NCI-H748 treated with DMSO at 0.1 percent for 48 hours (cell line): ENCODE measurements around the gene DCANP1.
"Not testable (repeated sequence)": the region's sequence is repeated elsewhere in the genome, so short reads cannot be mapped to it uniquely, and the experiment has no call there.

Experiments used
- DNase-seq: peaks from one replicate; lab custom pipeline; 2025; lab: John Stamatoyannopoulos, UW

DCANP1 gene

GRCh38 chr5:135447298-135447929 is at the start of gene DCANP1:
TSS of gene DCANP1 (minus strand) at chr5:135447348. CDS start at chr5:135447108, 240 bp downstream.
- DNase-seq = no peak

GRCh38 chr5:135495531-135495930 is 48.4 kb upstream of the DCANP1 start:
- not testable (repeated sequence) for DNase-seq

DNA sequence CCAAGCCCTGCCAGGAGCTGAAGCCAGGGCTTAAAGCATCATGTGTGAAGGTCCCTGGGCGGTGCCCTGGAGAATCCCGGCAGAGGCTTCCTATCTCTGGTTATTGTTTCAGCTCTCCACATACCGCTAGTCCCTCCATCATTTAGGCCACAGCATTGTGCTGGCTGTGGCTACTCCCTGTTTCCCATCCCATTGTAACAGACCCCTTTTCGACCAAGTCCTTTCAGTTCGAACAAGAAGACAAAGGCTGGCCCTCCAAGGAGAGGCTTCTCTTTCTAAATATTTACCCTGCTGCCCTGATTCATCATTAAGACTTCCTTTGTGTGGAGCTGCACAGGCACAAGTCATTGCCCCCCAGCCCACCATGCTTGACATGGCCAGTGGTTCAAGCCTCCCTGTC is 47.0 kb upstream of the DCANP1 start:
- DNase-seq = no peak

- no peak for DNase-seq
Observed at GRCh38 chr5:135493406-135494180, 46.4 kb upstream of the DCANP1 start.

DNA sequence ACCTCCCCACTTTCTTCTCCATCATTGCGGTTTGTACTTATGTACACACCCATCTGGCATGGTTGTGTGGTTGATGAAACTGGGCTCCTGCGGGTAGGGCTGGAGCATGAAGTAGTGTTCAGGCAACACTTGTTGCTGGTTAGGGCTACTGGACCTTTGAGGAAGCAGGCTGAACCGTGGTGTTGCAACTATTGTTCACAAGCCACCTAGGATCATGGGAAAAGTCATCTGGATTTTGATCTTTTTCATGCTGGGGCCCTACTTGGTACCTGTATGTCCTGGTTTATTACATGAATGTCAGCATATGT is 45.1 kb upstream of the DCANP1 start:
- no peak for DNase-seq

- peak; percentile 92 for DNase-seq
Observed at GRCh38 chr5:135491552-135492318, 44.6 kb upstream of the DCANP1 start.

DNA sequence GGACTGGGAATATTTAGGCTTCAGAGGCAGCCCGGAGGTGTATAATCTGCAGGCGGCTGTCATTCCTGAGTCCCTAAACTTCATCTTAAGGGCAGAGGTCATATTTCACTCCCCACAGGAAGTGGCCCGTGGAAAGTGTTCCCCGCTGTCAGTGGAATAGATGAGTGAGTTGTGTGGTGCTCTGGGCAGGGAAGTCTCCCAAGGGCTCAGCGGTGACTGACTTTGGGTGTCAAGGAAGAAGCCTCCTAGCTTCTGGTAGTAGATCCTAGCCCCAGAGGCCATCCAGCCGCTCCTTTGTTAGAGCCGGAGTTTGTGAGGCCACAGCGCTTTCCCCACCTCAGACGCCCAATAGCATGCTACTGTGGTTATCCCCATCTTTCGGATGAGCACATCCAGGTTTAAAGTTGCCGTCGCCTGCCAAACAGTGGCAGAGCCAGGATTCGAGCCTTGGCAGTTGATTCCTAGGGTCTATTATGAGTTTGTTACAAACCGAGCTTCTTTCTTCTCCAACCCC is 43.9 kb upstream of the DCANP1 start:
- DNase-seq = no peak

GRCh38 chr5:135490245-135491037 is 43.3 kb upstream of the DCANP1 start:
- no peak for DNase-seq

DNA sequence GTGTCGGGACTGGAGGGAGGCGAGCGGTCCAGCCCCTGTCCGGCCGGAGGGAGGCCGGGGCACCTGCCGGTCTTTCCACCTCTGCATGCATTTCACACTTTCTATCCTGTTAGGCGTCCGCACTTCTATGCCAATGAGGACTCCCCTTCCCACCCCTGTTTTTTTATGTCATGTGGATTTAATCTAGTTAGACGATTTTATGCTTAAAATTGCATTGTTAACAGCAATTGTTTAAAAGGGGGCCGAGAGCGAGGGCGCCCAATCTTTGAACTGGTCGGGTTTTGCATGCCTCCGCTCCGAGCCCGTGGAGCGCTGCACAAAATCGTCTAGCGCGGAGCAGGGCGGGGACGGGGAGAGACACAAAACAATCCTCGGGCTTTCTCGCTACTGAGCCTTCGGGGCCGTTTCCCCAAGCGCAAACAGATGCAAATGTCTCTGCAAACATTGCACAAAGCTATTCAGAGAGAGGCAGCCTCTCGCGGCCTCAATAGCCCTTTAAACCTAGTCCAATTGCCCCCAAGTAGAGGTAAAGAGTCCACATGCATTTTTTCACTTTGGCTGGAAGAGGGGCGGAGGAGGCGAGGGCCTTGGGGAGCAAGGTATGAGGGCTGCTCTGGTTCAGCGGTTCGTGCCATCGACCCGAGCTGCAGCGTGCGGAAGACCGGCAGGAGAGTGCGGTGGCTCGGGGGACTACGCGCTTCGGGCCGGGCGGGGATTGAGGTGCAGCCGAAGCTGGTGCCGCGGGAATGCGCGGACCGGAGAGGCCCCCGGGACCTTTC is 42.5 kb upstream of the DCANP1 start:
- DNase-seq = peak; percentile 74

- peak; percentile 84 for DNase-seq
Observed at GRCh38 chr5:135488727-135489465, 41.7 kb upstream of the DCANP1 start.

DNA sequence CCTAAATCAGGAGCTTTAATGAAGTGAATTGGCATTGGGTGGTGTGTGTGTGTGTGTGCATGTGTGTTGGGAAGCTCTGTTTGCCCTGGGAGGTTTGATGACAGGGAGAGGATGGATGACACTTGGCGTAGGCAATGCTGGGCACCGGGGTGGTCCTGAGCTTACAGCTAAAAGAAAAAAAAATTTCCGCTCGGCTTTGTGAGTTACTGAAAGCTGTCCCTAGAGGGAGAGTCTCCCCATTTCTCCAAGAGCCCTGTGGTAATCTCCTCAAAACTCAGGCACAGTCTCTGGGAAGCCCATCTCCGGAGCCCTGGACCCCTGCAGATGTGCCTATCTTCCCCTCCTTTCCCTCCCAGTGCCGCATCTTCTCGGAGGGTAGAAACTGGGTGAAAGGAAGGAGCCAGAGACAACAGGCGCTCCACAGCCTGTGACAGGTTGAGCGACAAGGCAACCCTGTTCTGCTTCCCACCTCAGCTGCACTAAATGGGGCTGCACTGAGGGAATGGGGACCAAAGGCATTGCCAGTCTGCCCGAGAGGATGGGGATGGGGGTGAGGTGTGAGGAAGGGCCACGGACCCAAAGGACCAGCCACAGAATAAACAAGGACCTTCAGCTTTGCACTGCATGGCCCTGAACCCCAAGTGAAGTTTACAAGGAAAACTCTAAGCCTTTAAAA is 40.8 kb upstream of the DCANP1 start:
- DNase-seq = no peak

DNA sequence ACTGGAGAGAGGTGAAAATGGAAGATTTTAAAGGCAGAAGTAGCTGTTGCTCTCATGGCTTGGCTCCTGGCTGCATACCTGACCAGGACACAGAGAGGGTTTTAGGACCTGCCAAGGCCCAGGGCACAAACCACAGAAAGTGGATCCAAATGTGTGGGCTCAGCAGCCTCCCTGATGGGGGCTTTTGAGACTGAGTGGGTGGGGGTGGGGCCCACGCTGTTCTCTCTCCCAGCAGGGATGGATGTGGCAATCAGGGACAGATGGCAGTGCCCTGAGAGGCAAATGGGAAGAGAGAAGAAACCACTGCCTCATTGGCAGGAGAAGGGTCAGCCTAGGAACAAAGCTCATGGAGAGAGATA is 39.9 kb upstream of the DCANP1 start:
- DNase-seq = no peak

DNA sequence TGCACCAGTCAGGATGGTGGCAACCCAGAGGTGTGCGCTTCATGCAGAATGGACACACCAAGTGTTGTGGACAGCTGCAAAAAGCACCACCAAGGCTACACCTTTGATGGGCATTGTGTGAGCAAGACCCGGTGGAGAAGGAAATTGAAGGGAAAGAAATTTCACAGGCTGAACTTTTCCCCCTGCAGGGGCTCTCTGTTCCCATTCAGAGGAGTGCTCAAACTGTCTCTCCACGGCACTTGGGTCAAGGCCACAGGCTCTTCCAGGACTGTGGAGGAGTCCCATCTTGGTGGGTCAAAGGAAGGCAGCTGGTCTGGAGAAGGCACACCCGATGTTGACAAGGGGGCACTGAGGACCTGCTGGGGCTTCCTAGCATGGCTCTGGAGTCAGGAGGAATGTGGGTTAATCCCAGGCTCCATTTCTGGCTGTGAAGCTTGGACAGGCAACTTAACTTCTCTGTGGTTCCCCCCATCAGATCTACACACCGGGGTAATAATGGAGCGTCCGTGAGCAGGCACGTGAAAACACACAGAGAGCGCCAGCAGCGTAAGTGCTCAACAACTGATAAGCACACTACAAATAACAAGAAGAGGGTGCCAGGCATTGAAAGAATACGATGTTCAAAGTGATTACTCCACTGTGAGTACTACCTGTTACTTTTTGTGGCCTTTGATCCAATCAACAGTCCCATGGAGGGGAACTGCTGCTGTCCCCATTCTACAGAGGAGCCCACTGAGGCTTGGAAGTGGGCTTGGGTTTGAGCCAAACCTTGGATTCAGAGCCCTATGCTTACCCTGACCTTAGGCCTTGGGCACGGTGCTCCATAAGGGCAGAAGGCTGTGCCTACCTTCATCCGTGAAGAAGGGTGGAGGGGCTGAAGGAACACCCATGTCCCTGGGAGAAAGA is 39.2 kb upstream of the DCANP1 start:
- DNase-seq = no peak

GRCh38 chr5:135484674-135485086 is 37.5 kb upstream of the DCANP1 start:
- no peak for DNase-seq

DNA sequence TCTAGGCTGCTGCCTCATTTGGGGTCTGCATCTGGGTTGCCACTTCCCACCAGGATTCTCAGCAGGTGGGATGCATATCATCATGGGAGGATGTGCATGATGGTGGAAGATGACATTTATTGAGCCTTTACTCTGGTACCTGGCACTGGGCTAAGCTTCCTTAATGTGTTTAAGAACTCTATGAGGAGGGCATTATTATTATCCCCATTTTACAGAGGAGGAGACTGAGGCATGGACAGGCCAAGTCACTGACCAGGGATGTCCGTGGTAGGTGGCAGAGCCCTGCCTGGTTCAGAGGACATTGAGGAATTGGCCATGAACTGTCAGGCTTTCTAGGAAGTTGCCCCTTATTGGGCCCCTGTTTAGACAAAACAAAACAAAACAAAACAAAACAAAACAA is 36.1 kb upstream of the DCANP1 start:
- no peak for DNase-seq

DNA sequence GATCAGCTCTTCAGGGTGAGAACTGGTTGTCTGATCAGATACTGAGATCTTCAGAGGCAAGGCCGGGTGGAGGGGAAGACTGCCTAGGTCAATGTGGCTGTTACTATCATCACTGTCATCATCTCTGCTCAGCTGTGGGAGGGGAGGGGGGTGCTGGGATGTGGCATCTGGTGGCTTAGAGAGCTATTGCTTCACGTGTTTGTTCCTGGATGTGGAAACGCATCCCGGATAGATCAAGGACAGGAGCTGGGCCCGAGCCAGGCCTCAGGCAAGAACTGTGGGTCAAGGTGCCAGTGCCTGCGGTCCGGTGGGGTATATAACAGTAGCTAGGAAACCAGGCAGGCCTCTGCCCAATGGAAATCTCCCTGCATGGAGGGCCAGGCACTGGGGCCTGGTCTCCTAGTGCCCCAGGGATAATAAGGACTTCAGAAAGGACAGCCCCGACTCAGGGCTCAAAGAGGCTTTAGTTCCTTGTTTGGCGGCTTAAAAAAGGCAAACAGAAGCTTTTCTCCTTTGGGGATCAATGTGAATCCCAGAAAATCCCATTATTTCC is 35.3 kb upstream of the DCANP1 start:
- DNase-seq = no peak

- no peak for DNase-seq
Observed at GRCh38 chr5:135481909-135482311, 34.8 kb upstream of the DCANP1 start.

- DNase-seq = no peak
Observed at GRCh38 chr5:135481387-135481786, 34.2 kb upstream of the DCANP1 start.

DNA sequence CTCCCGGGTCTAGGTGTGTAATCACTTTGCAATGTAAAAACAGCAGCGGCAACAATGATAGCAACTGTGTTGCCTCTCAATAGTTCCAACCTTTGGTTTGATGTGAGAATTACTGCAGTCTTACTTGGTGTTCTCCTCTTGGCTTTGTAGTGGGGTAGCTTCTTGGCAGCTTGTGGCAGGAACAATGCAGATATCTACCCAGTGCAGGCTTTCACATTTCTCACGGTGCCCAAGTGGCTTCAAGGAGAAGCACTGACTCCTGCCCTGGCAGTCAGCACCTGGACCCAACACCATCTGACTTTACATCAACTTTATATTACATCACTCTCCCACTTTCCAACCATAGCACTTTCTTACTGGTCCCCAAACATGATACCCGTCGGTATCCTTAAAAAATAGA is 33.4 kb upstream of the DCANP1 start:
- DNase-seq = no peak
